GM12873 (cell line): ENCODE results near the gene SAT1.

ENCODE experiments used
- TF ChIP-seq, protein P1 (sequence below): IDR thresholded peaks from 2 replicates; pipeline ENCODE4 v1.5.1; 2012; ENCODE audit warnings: low read depth, mild to moderate bottlenecking, moderate library complexity, low read length, control low read depth; ENCODE audit not compliant: insufficient read depth; ENCODE audit errors: missing control alignments

The SAT1 gene

DNA sequence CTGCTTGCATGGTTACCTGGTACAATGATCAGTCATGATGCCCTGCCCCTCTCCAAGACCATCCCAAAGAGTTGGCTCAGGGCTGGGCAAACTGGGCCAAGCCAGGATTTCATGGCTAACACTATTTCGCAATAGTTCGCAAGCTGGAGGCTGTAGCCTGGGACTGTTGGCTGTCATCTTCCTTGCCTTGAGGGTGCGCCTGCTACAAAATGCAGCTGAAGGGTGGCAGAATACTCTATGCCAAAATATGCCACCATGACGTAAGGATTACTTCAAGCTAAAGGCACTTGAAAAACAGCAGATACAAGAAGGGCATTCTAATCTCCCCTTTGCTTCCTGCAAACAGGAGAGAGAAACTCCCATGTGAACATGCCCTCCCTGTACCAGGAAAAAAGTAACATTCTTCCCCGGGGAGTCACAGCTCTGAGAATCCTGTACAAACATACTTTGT, 21.0 kb downstream of the SAT1 start:
- TF ChIP-seq, protein P1, sequence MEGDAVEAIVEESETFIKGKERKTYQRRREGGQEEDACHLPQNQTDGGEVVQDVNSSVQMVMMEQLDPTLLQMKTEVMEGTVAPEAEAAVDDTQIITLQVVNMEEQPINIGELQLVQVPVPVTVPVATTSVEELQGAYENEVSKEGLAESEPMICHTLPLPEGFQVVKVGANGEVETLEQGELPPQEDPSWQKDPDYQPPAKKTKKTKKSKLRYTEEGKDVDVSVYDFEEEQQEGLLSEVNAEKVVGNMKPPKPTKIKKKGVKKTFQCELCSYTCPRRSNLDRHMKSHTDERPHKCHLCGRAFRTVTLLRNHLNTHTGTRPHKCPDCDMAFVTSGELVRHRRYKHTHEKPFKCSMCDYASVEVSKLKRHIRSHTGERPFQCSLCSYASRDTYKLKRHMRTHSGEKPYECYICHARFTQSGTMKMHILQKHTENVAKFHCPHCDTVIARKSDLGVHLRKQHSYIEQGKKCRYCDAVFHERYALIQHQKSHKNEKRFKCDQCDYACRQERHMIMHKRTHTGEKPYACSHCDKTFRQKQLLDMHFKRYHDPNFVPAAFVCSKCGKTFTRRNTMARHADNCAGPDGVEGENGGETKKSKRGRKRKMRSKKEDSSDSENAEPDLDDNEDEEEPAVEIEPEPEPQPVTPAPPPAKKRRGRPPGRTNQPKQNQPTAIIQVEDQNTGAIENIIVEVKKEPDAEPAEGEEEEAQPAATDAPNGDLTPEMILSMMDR: no peak

DNA sequence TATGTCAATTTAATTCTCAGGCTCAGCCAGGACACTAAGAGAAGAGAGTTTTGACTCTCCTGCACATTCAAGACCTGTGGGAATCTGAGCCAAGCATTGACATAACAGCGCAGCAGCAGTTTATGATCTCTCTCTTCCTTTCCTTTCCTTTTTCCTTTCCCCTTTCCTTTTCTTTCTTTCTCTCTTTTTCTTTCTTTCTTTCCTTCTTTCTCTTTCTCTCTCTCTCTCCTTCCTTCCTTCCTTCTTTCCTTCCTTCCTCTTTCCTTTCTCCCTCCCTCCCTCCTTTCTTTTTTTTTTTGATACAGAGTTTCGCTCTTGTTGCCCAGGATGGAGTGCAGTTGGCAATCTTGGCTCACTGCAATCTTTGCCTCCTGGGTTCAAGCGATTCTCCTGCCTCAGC, 21.6 kb downstream of the SAT1 start:
- TF ChIP-seq, protein P1: no peak

DNA sequence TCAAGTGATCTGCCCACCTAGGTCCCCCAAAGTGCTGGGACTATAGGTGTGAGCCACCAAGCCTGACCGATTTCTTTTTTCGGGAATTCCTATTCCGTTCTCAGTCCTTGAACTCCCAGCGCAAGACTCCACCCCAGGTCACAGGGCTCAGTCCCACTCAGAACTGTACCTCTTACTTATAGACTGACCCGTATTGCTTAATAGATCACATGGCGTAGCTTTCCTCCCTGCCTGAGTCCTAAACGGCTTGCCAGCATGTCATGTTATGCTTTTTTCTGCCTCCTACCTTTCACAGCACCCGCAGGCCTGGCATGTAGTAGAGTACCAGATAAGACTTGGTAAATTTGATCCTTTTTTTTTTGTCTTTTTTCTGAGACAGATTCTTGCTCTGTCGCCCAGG, 22.4 kb downstream of the SAT1 start:
- TF ChIP-seq, protein P1: no peak

DNA sequence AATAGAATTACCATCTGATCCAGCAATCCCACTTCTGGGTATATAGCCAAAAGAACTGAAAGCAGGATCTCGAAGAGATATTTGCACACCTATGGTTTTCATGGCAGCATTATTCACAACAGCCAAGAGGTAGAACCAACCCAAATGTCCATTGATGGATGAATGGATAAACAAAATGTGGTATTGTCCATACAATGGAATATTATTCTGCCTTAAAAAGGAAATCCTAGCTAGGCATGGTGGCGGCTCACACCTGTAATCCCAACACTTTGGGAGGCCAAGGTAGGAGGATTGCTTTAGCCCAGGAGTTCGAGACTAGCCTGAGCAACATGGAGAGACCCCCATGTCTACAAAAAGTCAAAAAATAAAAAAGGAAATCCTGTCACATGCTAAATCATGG, 27.3 kb downstream of the SAT1 start:
- TF ChIP-seq, protein P1: no peak

DNA sequence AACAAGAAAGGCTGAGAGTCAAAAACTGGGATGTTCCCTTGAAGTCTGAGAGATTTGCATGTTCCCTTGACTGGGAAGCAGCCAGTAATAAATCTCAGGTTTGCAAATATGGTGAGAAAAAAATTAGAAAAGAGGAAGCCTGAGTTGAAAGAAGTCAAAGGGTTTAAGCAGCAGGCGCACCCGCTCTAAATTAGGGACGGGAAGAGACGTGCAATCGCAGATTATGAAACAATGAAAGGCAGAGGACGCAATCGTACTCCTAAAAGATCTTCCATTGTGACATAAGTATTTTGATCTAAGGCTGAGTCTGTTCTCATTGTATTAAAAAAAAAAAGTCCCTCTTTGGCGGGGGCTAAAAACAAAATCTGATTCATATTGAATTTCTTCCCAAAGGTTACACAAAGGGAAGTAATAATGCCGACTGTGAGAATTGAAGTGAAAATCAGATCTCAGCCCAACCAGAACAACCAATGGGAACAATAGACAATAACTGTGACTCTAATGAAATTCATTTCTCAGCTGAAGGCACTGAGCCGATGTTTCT, 28.2 kb downstream of the SAT1 start:
- TF ChIP-seq, protein P1: no peak

DNA sequence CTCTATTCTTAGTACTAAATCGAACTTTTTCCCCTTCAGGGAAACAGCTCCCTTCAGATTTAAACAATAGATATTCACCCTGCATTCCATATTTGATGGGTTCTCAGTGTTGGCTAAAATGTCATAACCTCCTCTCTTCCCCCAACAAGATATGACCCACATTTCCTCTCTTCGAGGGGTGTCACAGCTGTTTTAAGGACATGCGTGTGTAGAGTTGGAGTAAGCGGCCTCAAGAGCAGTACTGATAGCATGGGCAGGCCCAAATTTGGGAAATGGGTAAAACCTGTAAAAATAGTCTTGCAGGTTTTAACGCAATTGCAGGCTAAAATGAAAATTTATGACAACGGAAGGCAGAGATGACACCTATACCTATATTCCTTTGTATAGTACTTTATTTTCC, 28.7 kb downstream of the SAT1 start:
- TF ChIP-seq, protein P1: no peak

DNA sequence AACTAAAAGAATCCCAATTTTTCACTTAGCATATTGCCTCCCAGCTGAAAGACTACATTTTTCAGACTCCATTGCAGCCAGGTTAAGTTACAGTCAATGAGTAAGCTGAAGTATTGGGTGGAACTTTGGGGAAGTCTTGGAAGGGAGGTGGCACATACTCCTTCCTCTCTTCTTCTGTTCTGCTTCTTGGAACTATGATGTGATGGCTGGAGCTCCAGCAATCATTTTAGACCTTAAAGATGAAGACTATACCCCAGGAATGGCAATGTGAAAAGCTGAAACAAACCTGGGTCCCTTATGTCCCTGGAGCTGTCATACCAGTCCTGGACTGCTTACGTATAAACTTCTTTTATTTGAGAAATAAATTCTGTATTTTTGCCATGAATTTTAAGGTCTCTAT, 30.8 kb downstream of the SAT1 start:
- TF ChIP-seq, protein P1: no peak
